ENCODE data around the gene IRF1.
"Not testable (repeated sequence)": the region's sequence is repeated elsewhere in the genome, so short reads cannot be mapped to it uniquely, and the experiment has no call there.

The IRF1 gene

GRCh38 chr5:132486318-132487094, 4.1 kb downstream of the IRF1 start:
- DNase-seq (ENCODE audit: low read depth), result no peak

- no peak for DNase-seq (ENCODE audit: low read depth)
Measured at GRCh38 chr5:132485641-132486317, 4.8 kb downstream of the IRF1 start.

- not testable (repeated sequence) for DNase-seq (ENCODE audit: low read depth)
Measured at GRCh38 chr5:132484876-132485640, 5.5 kb downstream of the IRF1 start.

GRCh38 chr5:132484391-132484725, 6.2 kb downstream of the IRF1 start:
- no peak for DNase-seq (ENCODE audit: low read depth)

GRCh38 chr5:132483661-132484390, 6.7 kb downstream of the IRF1 start:
- DNase-seq (ENCODE audit: low read depth), result no peak

- DNase-seq (ENCODE audit: low read depth), result no peak
Measured at GRCh38 chr5:132483101-132483500, 7.5 kb downstream of the IRF1 start.

GRCh38 chr5:132481596-132482211, 8.9 kb downstream of the IRF1 start:
- DNase-seq (ENCODE audit: low read depth), result no peak

GRCh38 chr5:132480893-132481595, 9.5 kb downstream of the IRF1 start:
- DNase-seq (ENCODE audit: low read depth), result no peak

GRCh38 chr5:132480546-132480892, 10.1 kb downstream of the IRF1 start:
- DNase-seq (ENCODE audit: low read depth), result no peak

- DNase-seq (ENCODE audit: low read depth), result no peak
Measured at GRCh38 chr5:132480042-132480441, 10.5 kb downstream of the IRF1 start.

- DNase-seq (ENCODE audit: low read depth), result no peak
Measured at GRCh38 chr5:132479111-132479951, 11.2 kb downstream of the IRF1 start.

- DNase-seq (ENCODE audit: low read depth), result no peak
Measured at GRCh38 chr5:132478366-132478871, 12.2 kb downstream of the IRF1 start.

GRCh38 chr5:132477784-132478365, 12.7 kb downstream of the IRF1 start:
- DNase-seq (ENCODE audit: low read depth), result no peak

GRCh38 chr5:132476876-132477781, 13.4 kb downstream of the IRF1 start:
- DNase-seq (ENCODE audit: low read depth), result no peak

- DNase-seq (ENCODE audit: low read depth), result no peak
Measured at GRCh38 chr5:132475987-132476875, 14.3 kb downstream of the IRF1 start.

GRCh38 chr5:132475497-132475882, 15.1 kb downstream of the IRF1 start:
- DNase-seq (ENCODE audit: low read depth), result no peak

- DNase-seq (ENCODE audit: low read depth), result no peak
Measured at GRCh38 chr5:132474881-132475496, 15.6 kb downstream of the IRF1 start.

Data from fibroblast of the conjunctiva (primary cell).